ENCODE data around the gene SRRM3.
"Not testable (repeated sequence)": the region's sequence is repeated elsewhere in the genome, so short reads cannot be mapped to it uniquely, and the experiment has no call there.

The SRRM3 gene

DNA sequence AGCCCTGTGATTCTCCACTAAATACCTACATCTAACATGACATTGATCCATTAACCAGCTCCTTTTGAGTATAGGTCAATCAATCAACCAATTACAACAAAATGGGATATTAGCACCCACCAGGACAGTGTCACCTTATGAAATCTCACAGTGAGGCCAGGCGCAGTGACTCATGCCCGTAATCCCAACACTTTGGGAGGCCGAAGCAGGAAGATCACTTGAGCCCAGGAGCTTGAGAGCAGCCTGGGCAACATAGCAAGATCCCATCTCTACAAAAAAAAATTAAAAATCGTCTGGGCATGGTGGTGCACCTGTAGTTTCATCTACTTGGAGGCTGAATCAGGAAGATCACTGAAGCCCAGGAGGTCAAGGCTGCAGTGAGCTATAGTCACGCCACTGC is 28.5 kb downstream of the SRRM3 start:
- no peak for FAIRE-seq
- TF ChIP-seq POLR2A (IDR thresholded peaks at IDR 0.05; ENCODE audit: low read depth, low read length): no peak
- DNase-seq (ENCODE audit: insufficient read length, low spot score): no peak

DNA sequence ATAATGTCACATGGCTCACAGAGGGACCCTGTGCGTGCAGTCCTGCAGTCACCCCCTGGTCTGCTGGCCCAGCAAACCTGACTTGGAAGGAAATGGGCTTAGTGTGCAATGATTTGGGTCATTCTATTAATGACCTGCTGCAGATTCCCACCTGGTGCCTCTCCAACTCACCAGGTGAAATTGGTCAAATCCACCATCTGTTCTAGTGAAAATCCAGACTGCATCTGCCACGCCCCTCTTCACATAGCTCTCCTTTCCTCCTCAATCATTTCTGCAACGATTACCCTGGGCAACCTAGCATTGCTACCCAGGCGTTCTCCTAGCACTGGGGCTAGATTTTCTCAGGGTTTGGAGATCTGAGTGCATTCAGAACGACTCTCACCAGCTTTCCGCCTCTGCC is 29.4 kb downstream of the SRRM3 start:
- no peak for FAIRE-seq
- TF ChIP-seq POLR2A (IDR thresholded peaks at IDR 0.05; ENCODE audit: low read depth, low read length): no peak
- no peak for DNase-seq (ENCODE audit: insufficient read length, low spot score)

DNA sequence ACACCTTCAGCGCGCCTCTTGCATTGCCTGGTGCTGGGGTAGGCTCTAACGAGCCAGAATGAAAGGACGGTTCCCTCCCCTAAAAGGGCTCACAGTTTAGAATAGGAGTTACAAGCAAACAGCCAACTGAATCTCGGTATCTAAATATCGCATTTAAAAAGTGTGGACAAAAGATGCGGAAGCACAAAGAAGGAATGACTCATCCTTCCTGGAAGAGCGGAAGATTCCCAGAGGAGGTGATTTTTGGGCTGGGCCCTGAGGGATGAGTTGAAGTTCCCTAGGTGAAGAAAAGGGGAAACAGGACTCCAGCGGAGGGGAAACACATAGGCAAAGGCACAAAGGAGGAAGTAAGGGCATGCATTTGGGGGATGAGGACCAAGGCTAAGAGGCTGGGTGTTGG is 29.9 kb downstream of the SRRM3 start:
- DNase-seq (ENCODE audit: insufficient read length, low spot score): no peak
- TF ChIP-seq POLR2A (IDR thresholded peaks at IDR 0.05; ENCODE audit: low read depth, low read length): no peak
- FAIRE-seq: no peak

DNA sequence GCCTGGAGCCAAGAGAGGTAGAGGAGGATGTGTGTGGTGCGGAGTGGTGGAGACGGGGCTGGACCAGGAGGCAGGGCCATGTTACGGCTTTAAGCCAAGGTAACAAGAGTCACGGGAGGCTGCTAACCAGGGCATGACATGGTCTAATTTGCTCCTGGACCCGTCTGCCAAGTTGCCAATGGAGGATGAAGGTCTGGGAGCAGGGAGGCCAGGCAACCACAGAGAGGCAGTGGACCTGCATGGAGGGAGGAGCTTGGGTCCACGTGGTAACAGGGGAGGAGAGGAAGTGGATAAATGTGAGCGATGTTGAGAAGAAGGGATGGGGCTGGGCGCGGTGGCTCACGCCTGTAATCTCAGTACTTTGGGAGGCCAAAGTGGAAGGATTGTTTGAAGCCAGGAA is 31.0 kb downstream of the SRRM3 start:
- DNase-seq (ENCODE audit: insufficient read length, low spot score) (no peak), FAIRE-seq (no peak)
- TF ChIP-seq POLR2A (IDR thresholded peaks at IDR 0.05; ENCODE audit: low read depth, low read length): no peak

- no peak for TF ChIP-seq POLR2A (IDR thresholded peaks at IDR 0.05; ENCODE audit: low read depth, low read length)
- DNase-seq (ENCODE audit: insufficient read length, low spot score) (no peak), FAIRE-seq (no peak)
Measured at GRCh38 chr7:76233538-76234281, 32.0 kb downstream of the SRRM3 start.

- no peak for TF ChIP-seq POLR2A (IDR thresholded peaks at IDR 0.05; ENCODE audit: low read depth, low read length)
- no peak for DNase-seq (ENCODE audit: insufficient read length, low spot score)
- FAIRE-seq: no peak
Measured at GRCh38 chr7:76234282-76234584, 32.5 kb downstream of the SRRM3 start.

DNA sequence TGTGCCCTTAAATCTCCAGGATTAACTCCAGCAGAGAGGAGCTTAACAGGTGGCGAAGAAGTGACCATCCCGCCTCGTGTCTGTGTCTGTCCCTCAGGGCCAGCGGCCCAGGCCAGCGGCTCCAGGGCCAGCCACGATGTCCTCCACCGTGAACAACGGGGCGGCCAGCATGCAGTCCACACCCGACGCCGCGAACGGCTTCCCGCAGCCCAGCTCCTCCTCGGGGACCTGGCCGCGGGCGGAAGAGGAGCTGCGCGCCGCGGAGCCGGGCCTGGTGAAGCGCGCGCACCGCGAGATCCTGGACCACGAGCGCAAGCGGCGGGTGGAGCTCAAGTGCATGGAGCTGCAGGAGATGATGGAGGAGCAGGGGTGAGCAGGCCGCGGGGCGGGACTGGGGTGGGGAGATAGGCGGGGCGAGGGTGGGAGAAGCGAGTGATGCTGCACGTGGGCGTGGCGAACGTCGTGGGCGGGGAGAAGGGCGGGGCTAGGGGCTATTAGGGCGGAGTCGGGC is 33.3 kb downstream of the SRRM3 start:
- FAIRE-seq: no peak
- TF ChIP-seq POLR2A (IDR thresholded peaks at IDR 0.05; ENCODE audit: low read depth, low read length): no peak
- peak; percentile 59 for DNase-seq (ENCODE audit: insufficient read length, low spot score)

DNA sequence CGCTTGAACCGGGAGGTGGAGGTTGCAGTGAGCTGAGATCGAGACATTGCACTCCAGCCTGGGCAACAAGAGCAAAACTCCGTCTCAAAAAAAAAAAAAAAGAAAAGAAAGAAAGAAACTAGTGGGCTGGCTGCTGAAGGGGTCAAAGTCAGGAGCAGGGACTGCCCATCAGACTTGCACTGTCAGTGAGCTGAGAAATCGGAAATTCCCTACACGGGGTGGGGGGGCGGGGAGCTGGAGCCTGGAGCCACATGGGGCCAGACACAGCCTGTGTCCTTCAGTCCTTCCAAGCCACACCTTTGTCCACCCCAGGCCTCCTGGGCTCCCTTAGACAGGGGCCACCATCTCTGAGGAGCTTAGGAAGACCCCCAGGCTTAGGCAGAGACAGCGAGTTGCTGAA is 34.5 kb downstream of the SRRM3 start:
- no peak for FAIRE-seq
- no peak for TF ChIP-seq POLR2A (IDR thresholded peaks at IDR 0.05; ENCODE audit: low read depth, low read length)

GRCh38 chr7:76238326-76238725 is 36.6 kb downstream of the SRRM3 start:
- DNase-seq (ENCODE audit: insufficient read length, low spot score): no peak
- no peak for FAIRE-seq
- no peak for TF ChIP-seq POLR2A (IDR thresholded peaks at IDR 0.05; ENCODE audit: low read depth, low read length)

More for the DNA sequence above, 34.5 kb downstream of the SRRM3 start:
- DNase-seq (ENCODE audit: insufficient read length, low spot score): no peak

DNA sequence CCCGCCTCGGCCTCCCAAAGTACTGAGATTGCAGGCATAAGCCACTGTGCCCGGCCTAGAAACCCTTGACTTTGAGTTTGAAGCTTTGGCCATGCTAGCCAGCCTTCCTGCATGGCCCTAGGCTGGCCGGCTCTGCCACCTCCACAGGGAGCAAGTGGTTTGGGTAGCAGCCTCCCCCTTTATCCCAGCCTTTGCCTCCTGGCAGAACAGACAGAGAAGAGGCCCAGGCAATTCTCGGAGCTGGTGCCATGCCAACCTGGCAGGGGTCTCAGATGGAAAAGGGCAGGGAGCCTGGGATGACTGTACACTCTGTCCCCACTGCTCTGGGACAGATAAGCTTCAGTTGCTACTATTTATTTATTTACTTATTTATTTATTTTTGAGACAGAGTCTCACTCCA is 39.4 kb downstream of the SRRM3 start:
- no peak for FAIRE-seq
- DNase-seq (ENCODE audit: insufficient read length, low spot score): no peak
- no peak for TF ChIP-seq POLR2A (IDR thresholded peaks at IDR 0.05; ENCODE audit: low read depth, low read length)

- FAIRE-seq: not testable (repeated sequence)
Measured at GRCh38 chr7:76242517-76243063, 40.9 kb downstream of the SRRM3 start.

DNA sequence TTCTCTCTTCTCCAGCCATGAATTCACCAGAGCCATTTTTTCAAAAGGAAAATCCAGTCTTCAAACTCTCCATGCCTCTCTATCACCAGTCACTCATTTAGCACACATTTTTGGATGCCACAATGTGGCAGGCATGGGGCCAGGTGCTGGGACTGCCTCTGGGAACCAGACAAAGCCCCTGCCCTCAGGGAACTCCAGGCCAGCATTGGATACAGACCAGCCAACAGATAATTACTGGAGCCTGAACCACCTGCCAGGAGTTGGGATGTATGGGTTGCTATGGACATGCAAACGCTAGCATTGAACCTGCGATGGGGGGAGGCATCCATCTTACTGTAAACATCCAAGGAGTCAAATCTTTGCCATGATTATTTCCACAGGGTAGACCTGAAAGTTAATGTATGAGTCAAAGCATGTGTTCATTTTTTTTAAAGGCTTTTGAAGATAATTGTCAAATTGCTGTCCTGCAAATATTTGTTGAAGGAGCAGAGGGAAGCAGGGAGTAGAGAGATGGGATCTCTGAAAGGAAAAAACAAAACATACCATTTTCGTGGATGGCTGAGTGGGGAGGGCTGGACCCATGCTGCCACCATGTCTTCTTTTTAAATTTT is 43.2 kb downstream of the SRRM3 start:
- no peak for TF ChIP-seq POLR2A (IDR thresholded peaks at IDR 0.05; ENCODE audit: low read depth, low read length)
- no peak for DNase-seq (ENCODE audit: insufficient read length, low spot score)
- FAIRE-seq: no peak

More at GRCh38 chr7:76242517-76243063, 40.9 kb downstream of the SRRM3 start:
- not testable (repeated sequence) for DNase-seq (ENCODE audit: insufficient read length, low spot score)

GRCh38 chr7:76246804-76247389 is 45.2 kb downstream of the SRRM3 start:
- FAIRE-seq (no peak), DNase-seq (ENCODE audit: insufficient read length, low spot score) (no peak)
- no peak for TF ChIP-seq POLR2A (IDR thresholded peaks at IDR 0.05; ENCODE audit: low read depth, low read length)

GRCh38 chr7:76247938-76248337 is 46.2 kb downstream of the SRRM3 start:
- FAIRE-seq (no peak), DNase-seq (ENCODE audit: insufficient read length, low spot score) (no peak)
- TF ChIP-seq POLR2A (IDR thresholded peaks at IDR 0.05; ENCODE audit: low read depth, low read length): no peak

DNA sequence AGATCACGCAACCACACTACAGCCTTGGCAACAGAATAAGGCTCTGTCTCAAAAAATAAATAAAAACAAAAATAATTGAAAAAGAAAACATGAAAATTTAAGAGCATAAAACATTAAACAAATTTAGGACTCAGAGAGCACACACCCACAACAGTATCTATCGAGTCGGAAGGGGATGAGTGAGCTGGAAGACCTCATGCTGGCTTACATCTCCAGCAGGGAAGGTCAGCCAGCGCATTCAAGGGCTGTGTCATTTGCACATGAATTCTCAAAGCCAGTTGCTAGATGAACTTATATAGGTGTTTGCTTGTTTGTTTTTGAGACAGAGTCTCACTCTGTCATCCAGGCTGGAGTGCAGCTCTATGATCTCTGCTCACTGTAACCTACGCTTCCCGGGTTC is 50.3 kb downstream of the SRRM3 start:
- DNase-seq (ENCODE audit: insufficient read length, low spot score) (no peak), FAIRE-seq (no peak)
- TF ChIP-seq POLR2A (IDR thresholded peaks at IDR 0.05; ENCODE audit: low read depth, low read length): no peak

Data from H54 (cell line).